IPS-20b (cell line): ENCODE measurements around the gene PKIG.

Experiments used
- H3K27ac ChIP-seq: one replicate; pipeline ENCODE4 v1.5.1; 2013; ENCODE audit warnings: low read length
- H3K27me3 ChIP-seq: 2 replicates; pipeline ENCODE4 v1.6.1; 2013; ENCODE audit warnings: mild to moderate bottlenecking, low read length, inconsistent platforms; ENCODE audit not compliant: insufficient read depth
- H3K36me3 ChIP-seq: 2 replicates; pipeline ENCODE4 v1.6.1; 2013; ENCODE audit warnings: low read depth, mild to moderate bottlenecking, inconsistent platforms, low read length, moderate library complexity; ENCODE audit not compliant: insufficient read depth
- H3K4me1 ChIP-seq: 2 replicates; pipeline ENCODE4 v1.6.1; 2013; ENCODE audit warnings: mild to moderate bottlenecking, control low read depth, inconsistent platforms, low read length, moderate library complexity; ENCODE audit not compliant: insufficient read depth
- H3K4me3 ChIP-seq: 2 replicates; pipeline ENCODE4 v1.5.1; 2013; ENCODE audit warnings: mild to moderate bottlenecking, low read length, inconsistent platforms
- H3K9ac ChIP-seq: 2 replicates; pipeline ENCODE4 v1.6.1; 2013; ENCODE audit warnings: low read depth, mild to moderate bottlenecking, inconsistent platforms, low read length, moderate library complexity
- H3K9me3 ChIP-seq: 2 replicates; pipeline ENCODE4 v1.6.1; 2013; ENCODE audit warnings: mild to moderate bottlenecking, low read depth, low read length, inconsistent platforms; ENCODE audit not compliant: insufficient read depth

PKIG gene

DNA sequence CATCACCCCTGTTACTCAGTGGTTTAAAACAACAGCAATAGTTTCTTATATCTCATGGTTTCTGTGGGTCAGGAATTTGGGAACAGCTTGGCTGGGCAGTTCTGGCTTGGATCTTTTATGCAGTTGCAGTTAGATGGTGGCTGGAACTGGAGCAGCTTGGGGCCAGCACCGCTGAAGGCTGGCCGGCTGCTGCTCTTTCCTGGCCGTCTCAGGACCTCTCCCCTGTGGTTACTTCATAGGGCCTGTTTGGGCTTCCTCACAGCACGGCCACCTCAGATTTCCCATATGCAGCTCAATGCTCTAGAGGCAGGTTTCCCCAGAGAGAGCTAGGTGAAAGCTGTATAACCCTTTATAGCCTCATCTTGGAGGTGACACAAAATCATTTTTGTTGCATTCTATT lies 15.6 kb downstream of the PKIG start:
- no peak overlapping the region for H3K27ac ChIP-seq
- no peaks in the 10 kb centered on the region for H3K36me3 ChIP-seq
- H3K27me3 ChIP-seq: no peaks in the 10 kb centered on the region
- no peak overlapping the region for H3K4me3 ChIP-seq
- peaks cover 20% of the 10 kb centered on the region for H3K4me1 ChIP-seq
- H3K9me3 ChIP-seq: no peaks in the 10 kb centered on the region
- H3K9ac ChIP-seq: no peak overlapping the region

DNA sequence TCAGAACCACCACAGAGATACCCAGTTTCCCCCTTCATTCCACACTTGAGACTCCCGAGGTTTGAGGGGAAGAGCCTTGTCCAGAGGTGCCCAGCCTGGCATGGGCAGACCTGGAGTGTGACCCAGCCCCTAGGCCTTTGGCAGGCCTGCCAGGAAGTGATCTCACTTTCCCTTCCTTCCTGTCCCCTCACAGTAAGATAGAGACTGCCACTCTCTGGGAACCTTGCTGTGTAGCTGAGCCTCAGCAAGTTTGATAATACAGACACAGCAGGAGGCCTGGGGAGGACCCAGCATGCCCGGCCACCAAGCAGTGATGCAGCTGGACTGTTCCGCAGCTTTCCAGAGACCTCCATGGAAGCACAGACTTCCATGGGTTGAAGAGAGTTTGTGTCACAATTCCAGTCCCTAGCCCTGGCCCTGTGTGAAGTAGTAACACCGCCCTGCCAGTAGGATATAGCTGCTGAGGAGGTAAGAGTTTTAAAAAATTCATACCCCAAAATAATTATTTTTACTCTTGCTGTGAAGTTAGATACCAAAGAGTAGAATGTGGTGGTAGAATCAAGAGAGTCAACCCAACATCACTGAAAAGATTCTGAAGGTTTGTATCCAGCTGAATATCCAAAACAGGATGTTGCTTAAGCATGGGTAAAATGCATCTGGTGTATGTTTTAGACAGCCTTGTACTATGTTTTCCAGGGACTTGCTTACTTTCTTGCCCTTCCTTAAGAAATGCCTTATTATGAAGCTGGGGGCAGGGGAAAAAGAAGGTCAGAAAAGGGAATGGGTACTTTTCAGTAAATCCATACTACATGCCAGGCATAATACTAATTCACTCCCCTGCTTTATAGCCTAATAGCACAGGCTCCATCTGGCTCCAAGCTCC lies 16.3 kb downstream of the PKIG start:
- no peaks in the 10 kb centered on the region for H3K9me3 ChIP-seq
- H3K27ac ChIP-seq: no peak overlapping the region
- H3K4me3 ChIP-seq: no peak overlapping the region
- no peaks in the 10 kb centered on the region for H3K27me3 ChIP-seq
- no peaks in the 10 kb centered on the region for H3K36me3 ChIP-seq
- H3K4me1 ChIP-seq: peaks cover 20% of the 10 kb centered on the region
- no peak overlapping the region for H3K9ac ChIP-seq

DNA sequence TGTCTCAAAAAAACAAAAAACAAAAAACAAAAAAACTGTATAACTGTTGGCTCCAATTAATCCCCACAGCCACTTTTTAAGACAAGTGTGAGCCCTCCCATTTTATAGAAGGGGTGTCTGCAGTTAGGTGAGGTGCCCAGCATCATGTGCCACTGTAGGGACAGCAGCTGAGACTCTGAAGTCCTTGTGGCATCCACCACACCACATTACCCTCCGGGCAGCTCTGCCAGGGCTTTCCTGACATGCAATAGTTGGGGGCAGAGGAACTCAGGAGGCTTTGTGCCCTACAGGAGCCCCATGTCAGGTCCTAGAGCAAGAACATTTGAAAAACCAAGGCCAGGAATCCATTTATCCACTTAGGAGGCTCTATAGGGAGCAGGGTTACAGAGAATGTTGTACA lies 17.3 kb downstream of the PKIG start:
- H3K27me3 ChIP-seq: no peaks in the 10 kb centered on the region
- no peaks in the 10 kb centered on the region for H3K36me3 ChIP-seq
- peaks cover 20% of the 10 kb centered on the region for H3K4me1 ChIP-seq
- H3K27ac ChIP-seq: no peak overlapping the region
- H3K9ac ChIP-seq: no peak overlapping the region
- no peak overlapping the region for H3K4me3 ChIP-seq
- no peaks in the 10 kb centered on the region for H3K9me3 ChIP-seq

DNA sequence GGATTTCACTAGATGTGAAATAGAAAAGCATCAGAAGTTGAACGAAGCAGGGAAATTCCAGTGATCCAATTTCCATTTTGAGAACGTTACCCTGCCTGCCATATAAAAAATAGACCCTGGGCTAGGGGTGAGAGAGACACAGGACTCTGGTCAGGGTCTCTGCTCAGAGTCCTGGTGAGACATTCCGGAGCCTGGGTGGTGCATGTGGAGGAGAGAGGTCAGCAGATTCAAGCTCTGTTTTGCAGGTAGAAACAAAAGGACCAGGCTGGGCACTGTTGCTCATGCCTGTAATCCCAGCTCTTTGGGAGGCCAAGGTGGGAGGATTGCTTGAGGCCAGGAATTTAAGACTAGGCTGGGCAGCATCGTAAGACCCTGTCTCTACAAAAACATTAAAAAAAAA lies 17.9 kb downstream of the PKIG start:
- H3K9me3 ChIP-seq: no peaks in the 10 kb centered on the region
- H3K27me3 ChIP-seq: no peaks in the 10 kb centered on the region
- H3K4me1 ChIP-seq: peaks cover 20% of the 10 kb centered on the region
- H3K36me3 ChIP-seq: no peaks in the 10 kb centered on the region
- no peak overlapping the region for H3K9ac ChIP-seq
- H3K4me3 ChIP-seq: no peak overlapping the region
- H3K27ac ChIP-seq: no peak overlapping the region

DNA sequence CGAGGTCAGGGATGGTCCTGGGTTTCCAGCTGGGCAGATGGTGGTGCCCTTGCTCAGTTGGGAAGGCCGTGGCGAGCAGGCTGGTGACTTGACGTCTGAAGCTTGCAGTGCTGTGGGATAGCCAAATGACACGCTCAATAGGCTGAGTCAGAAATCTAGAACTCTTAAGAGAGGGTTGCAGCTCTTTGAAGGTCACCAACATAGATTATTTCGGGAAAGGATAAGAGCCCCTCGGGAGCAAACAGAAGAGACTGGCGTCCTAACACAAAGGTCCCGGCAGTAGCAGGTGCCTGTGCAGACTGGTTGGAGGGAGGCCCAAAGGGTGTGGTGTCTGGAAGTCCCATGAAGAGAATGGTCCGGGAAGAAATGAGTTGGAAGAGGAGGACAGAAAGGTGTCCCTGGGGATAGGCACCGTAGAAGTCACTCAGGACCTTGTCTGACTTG lies 18.4 kb downstream of the PKIG start:
- H3K4me3 ChIP-seq: no peak overlapping the region
- no peak overlapping the region for H3K27ac ChIP-seq
- H3K27me3 ChIP-seq: no peaks in the 10 kb centered on the region
- no peak overlapping the region for H3K9ac ChIP-seq
- H3K36me3 ChIP-seq: no peaks in the 10 kb centered on the region
- H3K9me3 ChIP-seq: no peaks in the 10 kb centered on the region
- peaks cover 20% of the 10 kb centered on the region for H3K4me1 ChIP-seq

DNA sequence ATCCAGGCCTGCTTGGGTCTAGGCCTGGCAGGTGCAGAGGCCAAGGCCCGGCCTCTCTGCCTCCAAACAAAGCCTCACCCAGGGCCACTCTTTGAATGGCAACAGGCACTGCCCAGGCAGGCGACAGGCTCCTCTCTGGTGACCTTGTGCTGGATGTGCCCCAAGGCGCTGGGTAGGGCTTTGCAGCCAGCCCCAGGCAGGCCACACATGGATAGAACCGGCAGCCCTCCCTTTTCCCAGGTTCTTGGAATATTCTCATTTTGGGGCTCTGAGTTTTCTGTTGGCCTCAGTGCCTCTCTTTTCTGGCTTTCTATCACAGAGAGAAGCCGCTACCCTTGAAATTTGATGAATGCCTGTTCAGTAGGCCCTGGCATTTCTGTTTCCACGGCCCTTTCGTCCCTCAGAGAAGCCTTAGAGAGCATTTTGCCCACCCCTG lies 18.9 kb downstream of the PKIG start:
- no peaks in the 10 kb centered on the region for H3K36me3 ChIP-seq
- no peak overlapping the region for H3K9ac ChIP-seq
- no peaks in the 10 kb centered on the region for H3K9me3 ChIP-seq
- no peak overlapping the region for H3K27ac ChIP-seq
- H3K4me3 ChIP-seq: no peak overlapping the region
- H3K4me1 ChIP-seq: peaks cover 20% of the 10 kb centered on the region
- no peaks in the 10 kb centered on the region for H3K27me3 ChIP-seq

DNA sequence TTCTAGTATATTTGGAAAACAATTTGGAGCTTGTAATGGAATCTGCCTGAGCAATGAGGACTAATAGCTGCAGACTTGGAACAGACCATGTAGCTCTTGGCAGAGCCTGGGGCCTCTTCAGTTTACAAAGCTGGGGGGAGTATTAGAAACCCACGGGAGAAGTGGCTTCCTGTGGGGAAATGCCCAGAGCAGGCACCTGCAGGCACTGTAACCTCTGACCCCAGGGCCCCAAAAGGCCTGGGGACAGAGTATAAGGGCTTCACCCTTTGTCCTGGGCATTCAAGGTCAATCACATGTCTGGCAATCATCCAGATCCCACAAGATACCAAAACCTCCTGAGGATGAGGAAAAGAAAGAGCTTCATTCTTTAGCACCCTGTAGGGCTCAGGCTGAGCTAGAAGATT lies 19.4 kb downstream of the PKIG start:
- no peaks in the 10 kb centered on the region for H3K27me3 ChIP-seq
- no peaks in the 10 kb centered on the region for H3K36me3 ChIP-seq
- H3K4me1 ChIP-seq: peaks cover 18% of the 10 kb centered on the region
- no peak overlapping the region for H3K27ac ChIP-seq
- no peak overlapping the region for H3K9ac ChIP-seq
- H3K4me3 ChIP-seq: no peak overlapping the region
- no peaks in the 10 kb centered on the region for H3K9me3 ChIP-seq

DNA sequence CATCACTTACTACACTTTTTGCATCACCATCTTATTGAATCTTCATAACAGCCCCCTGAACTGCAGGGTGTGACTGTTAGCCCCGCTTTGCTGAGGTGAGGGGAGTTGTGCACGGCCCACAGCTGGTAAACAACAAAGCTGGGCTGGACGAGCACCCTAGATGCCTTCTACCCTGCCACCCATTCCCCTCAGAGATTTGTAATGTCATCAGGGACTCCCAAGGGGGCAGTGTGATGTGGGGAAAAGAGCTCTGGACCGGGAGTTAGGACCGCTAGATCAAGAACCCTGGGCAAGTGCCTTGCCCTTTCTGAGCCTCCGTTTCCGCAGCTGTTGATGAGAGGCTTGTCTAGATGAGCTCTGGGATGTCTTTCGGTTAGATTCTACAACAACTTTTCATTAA lies 20.9 kb downstream of the PKIG start:
- H3K27me3 ChIP-seq: no peaks in the 10 kb centered on the region
- no peak overlapping the region for H3K4me3 ChIP-seq
- H3K36me3 ChIP-seq: no peaks in the 10 kb centered on the region
- no peak overlapping the region for H3K9ac ChIP-seq
- no peaks in the 10 kb centered on the region for H3K9me3 ChIP-seq
- peaks cover 3% of the 10 kb centered on the region for H3K4me1 ChIP-seq
- no peak overlapping the region for H3K27ac ChIP-seq

DNA sequence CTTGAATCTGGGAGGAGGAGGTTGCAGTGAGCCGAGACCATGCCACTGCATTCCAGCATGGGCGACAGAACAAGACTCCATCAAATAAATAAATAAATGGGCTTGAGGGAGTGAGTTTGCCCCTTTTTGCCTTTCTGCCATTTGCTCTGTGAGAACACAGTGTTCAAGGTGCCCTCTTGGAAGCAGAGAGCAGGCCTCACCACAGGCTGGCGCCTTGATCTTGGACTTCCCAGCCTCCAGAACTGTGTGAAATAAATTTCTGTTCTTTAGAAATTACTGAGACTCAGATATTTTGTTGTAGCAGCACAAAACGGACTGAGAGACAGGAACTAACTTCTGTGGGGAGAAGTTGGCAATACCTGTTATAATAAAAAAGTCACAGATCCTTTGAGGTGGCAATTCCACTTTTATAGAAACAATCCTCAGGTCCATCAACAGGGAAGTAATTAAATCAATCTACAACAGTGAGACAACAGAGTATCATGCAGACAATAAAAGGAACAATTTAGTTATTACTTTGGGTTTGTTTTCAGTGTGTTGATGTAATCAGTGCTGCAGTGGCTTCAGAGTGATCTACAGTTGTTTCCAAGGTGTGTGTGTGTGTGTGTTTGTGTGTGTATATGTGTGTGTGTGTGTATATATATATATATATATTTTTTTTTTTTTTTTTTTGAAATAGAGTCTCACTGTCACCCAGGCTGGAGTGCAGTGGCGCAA lies 24.5 kb downstream of the PKIG start:
- Histone ChIP-seq H3K27ac (no peak overlapping the region), H3K4me3 (no peak overlapping the region), H3K9ac (no peak overlapping the region)

DNA sequence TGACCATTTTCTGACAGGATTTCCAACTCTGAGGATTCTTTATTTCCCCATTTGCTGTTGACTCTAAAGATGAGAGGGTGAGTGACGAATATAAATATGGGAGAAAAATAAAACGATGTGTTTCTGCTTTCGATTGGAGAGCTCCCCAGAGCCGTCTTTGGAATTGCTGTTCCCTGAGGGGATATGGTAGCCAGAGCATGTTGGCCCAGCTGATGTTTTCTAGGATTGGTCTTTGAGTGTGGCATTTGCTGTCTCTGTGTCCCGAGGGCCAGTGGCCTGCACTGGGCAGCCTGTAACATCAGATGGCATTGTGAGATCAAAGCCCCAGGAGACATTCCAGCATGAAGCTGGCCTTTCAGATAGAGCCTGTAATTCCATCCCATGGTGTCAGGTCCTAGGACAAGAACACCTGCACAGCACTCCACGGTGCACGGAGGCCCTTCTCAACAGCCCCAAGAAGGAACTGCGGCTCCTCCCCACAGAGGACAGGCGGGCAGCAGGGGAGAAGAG lies 26.7 kb downstream of the PKIG start:
- H3K4me1 ChIP-seq: peaks cover 8% of the 10 kb centered on the region
- H3K36me3 ChIP-seq: peaks cover 8% of the 10 kb centered on the region; the same call in 1 of the 2 replicates
- H3K27ac ChIP-seq: no peak overlapping the region
- no peaks in the 10 kb centered on the region for H3K27me3 ChIP-seq
- no peak overlapping the region for H3K4me3 ChIP-seq
- H3K9ac ChIP-seq: no peak overlapping the region
- no peaks in the 10 kb centered on the region for H3K9me3 ChIP-seq

More for the DNA sequence above, 24.5 kb downstream of the PKIG start:
- no peaks in the 10 kb centered on the region for H3K27me3 ChIP-seq
- H3K4me1 ChIP-seq: peaks cover 8% of the 10 kb centered on the region
- no peaks in the 10 kb centered on the region for H3K9me3 ChIP-seq
- no peaks in the 10 kb centered on the region for H3K36me3 ChIP-seq

DNA sequence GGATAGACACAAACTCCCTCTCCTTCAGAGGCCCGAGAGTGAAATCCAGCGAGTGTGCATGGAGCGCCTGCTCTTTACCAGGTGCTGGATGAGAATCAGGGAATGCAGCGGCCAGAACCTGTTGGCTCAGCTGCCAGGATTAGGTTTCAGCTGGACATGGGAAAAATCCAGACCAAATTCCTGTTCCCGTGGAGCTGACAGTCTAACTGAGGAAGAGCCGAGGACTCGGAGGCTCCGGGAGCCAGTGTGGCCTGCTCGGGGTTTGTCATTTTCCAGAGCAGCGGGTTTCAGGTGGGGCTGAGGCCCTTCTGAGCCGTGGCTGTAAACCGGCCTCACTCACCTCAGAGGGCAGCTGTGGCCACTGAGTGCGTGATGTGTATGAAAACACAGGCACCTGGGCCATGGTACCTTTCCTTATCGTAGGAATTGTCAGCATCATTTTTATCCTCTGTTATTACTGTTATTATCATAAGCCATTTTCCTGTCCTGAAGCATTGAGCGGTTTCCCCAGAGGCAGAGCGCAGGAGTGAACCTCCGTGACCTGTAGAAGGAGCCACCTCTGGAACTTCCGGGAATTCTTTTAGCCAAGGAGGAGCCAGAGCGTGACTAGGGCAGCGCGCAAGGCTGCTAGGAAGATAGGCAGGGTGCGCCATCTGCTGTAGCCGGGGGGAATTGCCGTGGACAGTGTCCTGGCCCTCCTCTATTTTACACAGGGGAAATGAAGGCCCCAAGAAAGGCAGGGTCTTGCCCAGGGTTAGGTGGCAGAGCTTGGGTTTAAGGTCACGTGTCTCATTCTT lies 27.3 kb downstream of the PKIG start:
- no peaks in the 10 kb centered on the region for H3K27me3 ChIP-seq
- H3K9me3 ChIP-seq: no peaks in the 10 kb centered on the region
- peak overlapping the region; percentile 26; the same call in 1 of the 2 replicates for H3K4me3 ChIP-seq
- H3K4me1 ChIP-seq: peaks cover 8% of the 10 kb centered on the region
- H3K27ac ChIP-seq: no peak overlapping the region
- H3K36me3 ChIP-seq: peaks cover 10% of the 10 kb centered on the region; the same call in 1 of the 2 replicates
- H3K9ac ChIP-seq: no peak overlapping the region
